Measurements from ENCODE around the gene XDH.

The XDH gene

DNA sequence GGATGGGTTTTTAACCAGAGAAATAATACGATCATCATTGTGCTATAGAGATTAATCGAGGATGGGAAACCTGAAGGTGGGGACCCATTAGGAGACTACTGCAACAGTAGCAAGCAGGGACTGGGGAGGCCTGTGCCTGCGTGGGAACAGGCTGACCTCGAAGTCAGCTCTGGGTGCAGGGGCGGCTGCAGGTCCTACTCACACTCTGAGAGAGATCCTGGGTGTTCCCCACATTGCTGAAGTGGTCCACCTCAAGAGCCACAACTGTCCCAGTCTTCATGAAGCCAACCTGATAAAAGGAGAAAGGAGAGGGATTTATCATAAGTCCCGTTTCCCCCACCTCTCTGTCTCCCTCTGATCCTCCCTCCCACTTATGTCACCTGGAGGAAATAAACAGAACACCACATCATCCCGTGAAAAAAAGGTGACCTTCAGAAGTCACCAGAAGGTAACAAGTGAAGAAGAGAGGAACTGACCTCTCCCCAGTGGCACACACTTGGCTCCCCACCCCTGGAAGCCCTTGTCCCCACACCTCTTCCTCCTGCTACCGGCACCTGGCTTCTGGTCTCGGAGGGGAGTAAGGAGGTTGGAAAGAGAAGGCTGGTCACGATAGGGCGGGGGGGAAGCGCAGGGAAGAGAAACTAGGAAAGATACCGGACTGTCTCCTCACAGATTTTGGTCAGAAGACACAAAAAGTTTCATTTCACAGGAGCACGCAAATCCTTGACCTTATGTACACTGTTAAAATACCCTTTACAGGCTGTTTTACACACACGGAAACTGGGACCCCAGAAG, 50.4 kb downstream of the XDH start:
- no peak for DNase-seq

DNA sequence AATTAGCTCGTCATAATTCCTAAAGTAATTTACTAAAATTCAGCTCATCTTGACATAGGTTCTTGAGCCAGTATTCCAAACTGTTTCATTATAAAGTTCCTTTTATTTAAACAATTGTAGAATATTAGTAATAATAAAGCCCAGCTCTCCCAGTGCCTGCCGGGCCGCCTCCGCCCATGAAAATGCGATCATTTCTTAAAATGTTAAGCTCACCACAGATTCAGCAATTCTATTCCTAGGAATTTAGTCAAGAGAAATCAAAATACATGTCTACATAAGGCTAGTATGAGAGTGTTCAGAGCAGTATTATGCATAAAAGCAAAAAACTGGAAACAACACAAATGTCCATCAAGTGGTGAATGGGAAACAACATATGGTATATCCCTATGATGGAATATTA, 52.0 kb downstream of the XDH start:
- DNase-seq: no peak

GRCh38 chr2:31359229-31359628, 55.3 kb downstream of the XDH start:
- no peak for DNase-seq

DNA sequence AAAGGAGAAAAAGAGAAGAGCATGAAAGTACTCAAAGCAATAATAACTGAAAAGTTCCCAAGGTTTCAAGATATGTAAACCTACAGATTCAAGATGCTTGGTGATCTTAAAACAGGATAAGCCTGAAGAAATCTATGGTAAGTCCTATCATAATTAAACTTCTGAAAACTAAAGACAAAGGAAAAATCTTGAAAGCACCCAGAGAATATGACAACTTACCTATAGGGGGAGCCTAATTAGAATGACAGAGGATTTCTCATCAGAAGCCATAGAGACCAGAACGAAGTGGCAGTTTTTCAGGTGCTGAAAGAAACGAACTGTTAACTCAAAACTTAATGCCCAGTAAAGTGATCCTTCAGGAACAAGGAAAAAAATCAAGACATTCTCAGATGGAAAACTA, 59.7 kb downstream of the XDH start:
- DNase-seq: no peak

DNA sequence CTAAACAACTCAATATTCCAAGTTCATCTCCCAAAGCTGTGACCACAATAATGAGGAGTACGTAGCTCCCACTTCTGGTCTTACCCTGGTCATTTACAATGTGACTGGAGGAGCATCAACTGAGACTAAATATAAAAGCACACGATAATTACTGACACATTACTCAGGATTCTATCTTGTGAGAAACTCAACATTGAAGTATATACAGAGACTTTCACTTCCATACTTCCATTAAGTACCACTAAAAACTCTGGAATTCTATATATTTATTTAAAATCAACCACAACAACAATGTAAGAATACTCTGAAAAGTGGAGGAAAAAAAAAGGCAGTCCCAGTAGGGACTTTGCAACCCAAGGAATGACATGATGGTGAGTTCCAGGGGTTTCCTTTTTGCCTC, 61.4 kb downstream of the XDH start:
- no peak for DNase-seq

DNA sequence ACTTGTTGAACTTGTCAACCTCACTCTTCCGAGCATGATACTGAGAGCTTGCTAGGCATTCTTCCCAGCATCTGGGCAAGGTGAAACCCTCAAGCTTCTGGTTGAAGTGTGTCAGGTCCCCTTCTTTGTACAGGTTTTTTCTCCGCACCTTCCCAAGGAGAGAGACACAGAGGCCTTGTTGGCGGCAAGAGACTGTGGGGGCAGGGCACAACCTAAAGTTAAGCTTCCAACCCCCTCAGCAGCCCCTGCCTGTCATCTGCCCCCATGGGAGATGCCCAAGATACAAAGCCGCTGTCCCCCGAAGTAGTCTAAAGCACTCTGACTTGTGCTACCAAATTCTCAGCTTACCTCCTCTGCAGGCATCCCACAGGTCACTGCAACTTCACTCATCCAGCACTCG, 64.9 kb downstream of the XDH start:
- DNase-seq: no peak

- no peak for DNase-seq
Measured at GRCh38 chr2:31349160-31349559, 65.4 kb downstream of the XDH start.

- no peak for DNase-seq
Measured at GRCh38 chr2:31348618-31349017, 65.9 kb downstream of the XDH start.

GRCh38 chr2:31347750-31348149, 66.8 kb downstream of the XDH start:
- no peak for DNase-seq

- no peak for DNase-seq
Measured at GRCh38 chr2:31347319-31347718, 67.2 kb downstream of the XDH start.

- no peak for DNase-seq
Measured at GRCh38 chr2:31344447-31344846, 70.1 kb downstream of the XDH start.

GRCh38 chr2:31341351-31341750, 73.2 kb downstream of the XDH start:
- DNase-seq: no peak

GRCh38 chr2:31339696-31340095, 74.8 kb downstream of the XDH start:
- no peak for DNase-seq

- no peak for DNase-seq
Measured at GRCh38 chr2:31337860-31338259, 76.7 kb downstream of the XDH start.

DNA sequence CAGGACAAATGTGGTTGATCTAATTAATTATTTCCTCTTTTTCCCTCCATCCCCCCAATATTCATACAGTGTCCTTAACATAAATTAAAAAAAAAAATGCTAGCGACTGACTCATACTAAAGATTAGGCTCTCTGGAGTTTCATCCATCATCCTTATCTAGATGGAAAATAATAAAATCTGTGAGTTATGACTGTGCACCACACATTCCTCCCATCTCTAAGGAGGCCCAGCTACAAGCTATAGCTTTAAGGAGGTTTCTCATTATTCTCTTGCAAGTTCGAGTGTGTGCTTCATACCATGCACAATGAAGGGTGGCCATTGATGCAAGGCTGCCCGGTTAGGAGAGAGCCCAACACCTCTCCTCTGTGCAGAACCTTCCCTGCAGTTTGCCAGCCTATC, 77.3 kb downstream of the XDH start:
- no peak for DNase-seq

GRCh38 chr2:31335921-31336585, 78.5 kb downstream of the XDH start:
- DNase-seq: no peak

DNA sequence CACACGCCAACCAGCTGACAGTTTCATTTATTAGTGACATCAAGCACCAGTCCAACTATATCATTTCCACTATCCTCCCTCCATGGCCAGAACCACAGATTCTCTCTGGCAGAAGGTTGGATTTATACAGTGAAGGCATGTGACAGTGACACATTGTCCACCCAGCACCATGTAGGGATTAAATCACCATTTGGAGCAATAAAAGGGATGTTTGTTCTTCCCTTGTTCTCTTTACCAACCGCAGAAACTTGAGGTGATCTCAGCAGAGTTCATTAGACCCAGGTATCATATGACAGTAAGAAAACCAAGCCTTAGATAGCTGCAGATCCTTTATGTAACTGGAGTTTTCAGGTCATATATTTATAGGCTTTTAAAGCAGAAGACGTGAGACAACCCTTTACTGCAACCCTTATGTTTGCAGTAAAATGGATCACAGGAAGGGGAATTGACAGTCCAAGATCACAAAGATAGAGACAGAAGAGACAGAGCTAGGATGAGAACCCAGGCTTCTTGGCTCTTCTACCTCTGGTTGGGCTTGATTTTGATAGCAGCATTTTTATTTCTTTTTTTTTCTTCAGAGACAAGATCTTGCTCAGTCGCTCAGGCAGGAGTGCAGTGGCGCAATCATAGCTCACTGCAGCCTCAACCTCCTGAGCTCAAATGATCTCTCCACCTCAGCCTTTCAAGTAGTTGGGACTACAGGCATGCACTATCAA, 80.1 kb downstream of the XDH start:
- DNase-seq: no peak

- DNase-seq: peak; percentile 70
Measured at GRCh38 chr2:31333527-31334183, 80.9 kb downstream of the XDH start.

DNA sequence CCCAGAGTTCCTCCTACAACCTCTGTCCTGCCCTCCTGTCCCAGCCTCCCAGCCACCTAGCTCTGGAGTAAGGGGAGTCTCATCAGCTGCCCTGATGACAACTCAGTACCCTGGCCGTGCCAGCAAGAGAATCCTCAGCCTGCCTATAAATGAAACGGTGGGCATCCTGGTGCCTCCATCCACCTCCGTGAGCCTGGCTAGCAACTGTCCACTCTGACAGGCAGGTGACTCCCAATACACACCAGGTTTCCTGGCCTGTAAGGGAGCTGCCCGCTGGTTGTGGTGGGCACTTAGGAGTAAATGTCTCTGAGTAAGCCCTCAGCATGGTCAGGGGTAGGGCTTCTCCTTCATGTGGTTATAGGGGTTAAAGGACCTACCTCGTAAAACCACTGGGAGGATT, 81.5 kb downstream of the XDH start:
- DNase-seq: no peak

GRCh38 chr2:31332521-31332920, 82.0 kb downstream of the XDH start:
- no peak for DNase-seq

GRCh38 chr2:31331156-31331555, 83.4 kb downstream of the XDH start:
- no peak for DNase-seq

- DNase-seq: no peak
Measured at GRCh38 chr2:31329081-31329625, 85.4 kb downstream of the XDH start.

DNA sequence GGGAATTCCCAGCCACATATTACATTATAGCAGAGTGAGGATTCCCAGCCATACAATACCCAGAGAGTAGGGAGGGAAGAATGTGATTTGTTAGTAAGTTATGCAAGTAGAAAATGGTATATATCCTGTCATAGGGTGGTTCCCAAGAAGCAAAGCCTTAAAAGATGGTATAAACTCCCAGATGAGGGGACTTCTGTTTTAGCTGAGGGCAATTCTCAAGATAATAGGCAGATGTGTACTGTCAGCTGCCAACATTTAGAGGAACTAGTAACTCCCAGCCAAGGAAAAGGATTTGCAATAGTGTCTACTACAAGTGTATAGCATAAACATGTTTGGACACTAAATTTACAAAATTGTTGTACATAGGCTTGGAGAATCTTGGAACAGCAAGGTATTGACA, 86.5 kb downstream of the XDH start:
- no peak for DNase-seq

Data from activated T-cell treated with anti-CD3 and anti-CD28 coated beads for 4 hours (primary cell).